SK-N-SH treated with all-trans-retinoic acid at 6 μM for 48 hours (cell line): ENCODE measurements around the gene FGF6.

Experiments
- ATAC-seq: fragments of 200-7000 bp; cut with Tn5 transposase; 3 replicates; pipeline ENCODE4 v1.9.1; 2020; ENCODE audit warnings: mild to moderate bottlenecking, moderate library complexity
- ARNTL ChIP-seq: fragments of 450-650 bp; formaldehyde crosslinking; IDR thresholded peaks from 2 replicates; pipeline ENCODE4 v1.5.0; 2020; ENCODE audit warnings: low read depth, mild to moderate bottlenecking, moderate library complexity, borderline replicate concordance
- BACH2 ChIP-seq: fragments of 250-450 bp; sonication (Bioruptor Pico); IDR thresholded peaks from 2 replicates; pipeline ENCODE4 v1.9.0; 2021; ENCODE audit warnings: mild to moderate bottlenecking, borderline replicate concordance
- CREB5 ChIP-seq: fragments of 250-450 bp; sonication (Bioruptor Pico); IDR thresholded peaks from 2 replicates; pipeline ENCODE4 v1.5.1; 2020; ENCODE audit warnings: low read depth, mild to moderate bottlenecking, moderate library complexity
- CSDC2 ChIP-seq: fragments of 250-450 bp; sonication (Bioruptor Pico); IDR thresholded peaks from 2 replicates; pipeline ENCODE4 v1.5.0; 2020; ENCODE audit warnings: mild to moderate bottlenecking, moderate library complexity
- ESRRG ChIP-seq: fragments of 250-450 bp; sonication (Bioruptor Pico); IDR thresholded peaks from 2 replicates; pipeline ENCODE4 v1.6.1; 2021; ENCODE audit warnings: mild to moderate bottlenecking
- GLIS3 ChIP-seq: fragments of 250-450 bp; sonication (Bioruptor Pico); IDR thresholded peaks from 2 replicates; pipeline ENCODE4 v1.5.0; 2020; ENCODE audit warnings: mild to moderate bottlenecking, moderate library complexity
- ISL1 ChIP-seq: fragments of 250-450 bp; sonication (Bioruptor Pico); IDR thresholded peaks from 2 replicates; pipeline ENCODE4 v2.1.2; 2022; ENCODE audit warnings: mild to moderate bottlenecking, moderate library complexity
- OSR1 ChIP-seq: fragments of 250-450 bp; sonication (Bioruptor Pico); IDR thresholded peaks from 2 replicates; pipeline ENCODE4 v1.8.0; 2022; ENCODE audit warnings: moderate library complexity, mild to moderate bottlenecking, inconsistent platforms
- PPARA ChIP-seq: fragments of 250-450 bp; sonication (Bioruptor Pico); IDR thresholded peaks from 2 replicates; pipeline ENCODE4 v1.5.0; 2020; ENCODE audit warnings: mild to moderate bottlenecking, borderline replicate concordance
- SNAI2 ChIP-seq: fragments of 250-450 bp; sonication (Bioruptor Pico); IDR thresholded peaks from 2 replicates; pipeline ENCODE4 v1.5.0; 2020; ENCODE audit warnings: mild to moderate bottlenecking, moderate library complexity
- TCF4 ChIP-seq: fragments of 250-450 bp; sonication (Bioruptor Pico); IDR thresholded peaks from 2 replicates; pipeline ENCODE4 v1.8.0; 2021; ENCODE audit warnings: mild to moderate bottlenecking, moderate library complexity, borderline replicate concordance
- TOX ChIP-seq: fragments of 250-450 bp; sonication (Bioruptor Pico); IDR thresholded peaks from 2 replicates; pipeline ENCODE4 v1.8.0; 2021; ENCODE audit warnings: mild to moderate bottlenecking, moderate library complexity, borderline replicate concordance
- TSHZ2 ChIP-seq: fragments of 250-450 bp; sonication (Bioruptor Pico); IDR thresholded peaks from 2 replicates; pipeline ENCODE4 v1.5.0; 2020; ENCODE audit warnings: mild to moderate bottlenecking, moderate library complexity
- ZC3H10 ChIP-seq: fragments of 250-450 bp; sonication (Bioruptor Pico); IDR thresholded peaks from 2 replicates; pipeline ENCODE4 v1.5.1; 2021; ENCODE audit warnings: mild to moderate bottlenecking, moderate library complexity
- ZFP3 ChIP-seq: fragments of 250-450 bp; sonication (Bioruptor Pico); IDR thresholded peaks from 2 replicates; pipeline ENCODE4 v1.5.0; 2020; ENCODE audit warnings: mild to moderate bottlenecking, moderate library complexity
- ZFP30 ChIP-seq: fragments of 450-650 bp; formaldehyde crosslinking; IDR thresholded peaks from 2 replicates; pipeline ENCODE4 v1.5.0; 2022; ENCODE audit warnings: mild to moderate bottlenecking, moderate library complexity
- ZNF8 ChIP-seq: fragments of 450-650 bp; formaldehyde crosslinking; IDR thresholded peaks from 2 replicates; pipeline ENCODE4 v1.5.0; 2020; ENCODE audit warnings: mild to moderate bottlenecking, moderate library complexity
- TF ChIP-seq, protein P1 (sequence below): fragments of 250-450 bp; sonication (Bioruptor Pico); IDR thresholded peaks from 2 replicates; pipeline ENCODE4 v1.8.0; 2020; ENCODE audit warnings: mild to moderate bottlenecking, moderate library complexity, borderline replicate concordance
- TF ChIP-seq, protein P2 (sequence below): fragments of 250-450 bp; sonication (Bioruptor Pico); IDR thresholded peaks from 2 replicates; pipeline ENCODE4 v1.8.0; 2021; ENCODE audit warnings: low read depth, mild to moderate bottlenecking, moderate library complexity, borderline replicate concordance

Gene FGF6

GRCh38 chr12:4482936-4483335 lies 37.3 kb upstream of the FGF6 start:
- TF ChIP-seq CSDC2 (CRISPR knock-in tag) (no peak), ZC3H10 (CRISPR knock-in tag) (no peak), PPARA (CRISPR knock-in tag) (no peak)
- ATAC-seq = no peak

DNA sequence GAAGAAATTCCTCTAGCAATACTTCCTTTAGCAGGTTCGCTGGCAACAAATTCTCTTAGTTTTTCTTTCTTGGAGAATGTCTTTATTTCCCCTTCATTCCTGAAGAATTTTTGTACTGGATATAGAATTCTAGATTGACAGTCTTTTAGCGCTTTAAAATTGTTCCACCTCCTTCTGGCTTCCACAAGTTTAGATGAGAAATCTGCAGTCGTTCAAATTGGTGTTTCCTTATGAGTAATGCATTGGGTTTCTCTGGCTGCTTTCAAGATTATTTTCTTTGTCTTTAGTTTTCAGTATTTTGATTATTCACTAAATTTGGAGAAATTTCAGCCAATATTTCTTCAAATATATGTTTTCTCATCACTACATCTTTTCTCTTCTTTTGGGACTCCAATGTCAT lies 33.3 kb upstream of the FGF6 start:
- ATAC-seq = no peak
- no peak for TF ChIP-seq OSR1
- no peak for TF ChIP-seq ISL1 (CRISPR knock-in tag)
- no peak for TF ChIP-seq SNAI2 (CRISPR knock-in tag)
- no peak for TF ChIP-seq ZFP3
- TF ChIP-seq, protein P1, sequence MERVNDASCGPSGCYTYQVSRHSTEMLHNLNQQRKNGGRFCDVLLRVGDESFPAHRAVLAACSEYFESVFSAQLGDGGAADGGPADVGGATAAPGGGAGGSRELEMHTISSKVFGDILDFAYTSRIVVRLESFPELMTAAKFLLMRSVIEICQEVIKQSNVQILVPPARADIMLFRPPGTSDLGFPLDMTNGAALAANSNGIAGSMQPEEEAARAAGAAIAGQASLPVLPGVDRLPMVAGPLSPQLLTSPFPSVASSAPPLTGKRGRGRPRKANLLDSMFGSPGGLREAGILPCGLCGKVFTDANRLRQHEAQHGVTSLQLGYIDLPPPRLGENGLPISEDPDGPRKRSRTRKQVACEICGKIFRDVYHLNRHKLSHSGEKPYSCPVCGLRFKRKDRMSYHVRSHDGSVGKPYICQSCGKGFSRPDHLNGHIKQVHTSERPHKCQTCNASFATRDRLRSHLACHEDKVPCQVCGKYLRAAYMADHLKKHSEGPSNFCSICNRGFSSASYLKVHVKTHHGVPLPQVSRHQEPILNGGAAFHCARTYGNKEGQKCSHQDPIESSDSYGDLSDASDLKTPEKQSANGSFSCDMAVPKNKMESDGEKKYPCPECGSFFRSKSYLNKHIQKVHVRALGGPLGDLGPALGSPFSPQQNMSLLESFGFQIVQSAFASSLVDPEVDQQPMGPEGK = no peak
- TF ChIP-seq TOX (CRISPR knock-in tag) = no peak
- no peak for TF ChIP-seq TCF4
- TF ChIP-seq, protein P2, sequence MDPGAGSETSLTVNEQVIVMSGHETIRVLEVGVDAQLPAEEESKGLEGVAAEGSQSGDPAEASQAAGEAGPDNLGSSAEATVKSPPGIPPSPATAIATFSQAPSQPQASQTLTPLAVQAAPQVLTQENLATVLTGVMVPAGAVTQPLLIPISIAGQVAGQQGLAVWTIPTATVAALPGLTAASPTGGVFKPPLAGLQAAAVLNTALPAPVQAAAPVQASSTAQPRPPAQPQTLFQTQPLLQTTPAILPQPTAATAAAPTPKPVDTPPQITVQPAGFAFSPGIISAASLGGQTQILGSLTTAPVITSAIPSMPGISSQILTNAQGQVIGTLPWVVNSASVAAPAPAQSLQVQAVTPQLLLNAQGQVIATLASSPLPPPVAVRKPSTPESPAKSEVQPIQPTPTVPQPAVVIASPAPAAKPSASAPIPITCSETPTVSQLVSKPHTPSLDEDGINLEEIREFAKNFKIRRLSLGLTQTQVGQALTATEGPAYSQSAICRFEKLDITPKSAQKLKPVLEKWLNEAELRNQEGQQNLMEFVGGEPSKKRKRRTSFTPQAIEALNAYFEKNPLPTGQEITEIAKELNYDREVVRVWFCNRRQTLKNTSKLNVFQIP = no peak
- TF ChIP-seq ZFP30 (CRISPR knock-in tag) = no peak
- TF ChIP-seq ZNF8 (CRISPR knock-in tag) = no peak
- TF ChIP-seq ESRRG (CRISPR knock-in tag) = no peak
- TF ChIP-seq TSHZ2 = no peak
- TF ChIP-seq GLIS3 (CRISPR knock-in tag) = no peak
- no peak for TF ChIP-seq ARNTL (CRISPR knock-in tag)
- no peak for TF ChIP-seq BACH2 (CRISPR knock-in tag)

- ATAC-seq = no peak
- TF ChIP-seq OSR1 (no peak), CREB5 (CRISPR knock-in tag) (no peak), ZNF8 (CRISPR knock-in tag) (no peak), TSHZ2 (no peak), ZC3H10 (CRISPR knock-in tag) (no peak), ISL1 (CRISPR knock-in tag) (no peak), CSDC2 (CRISPR knock-in tag) (no peak)
- TF ChIP-seq, protein P1 = no peak
- TF ChIP-seq, all 23 proteins: peak for 0
Measured at GRCh38 chr12:4477129-4477528, 31.5 kb upstream of the FGF6 start.
